ENCODE data around the gene EML6.

EML6 gene

DNA sequence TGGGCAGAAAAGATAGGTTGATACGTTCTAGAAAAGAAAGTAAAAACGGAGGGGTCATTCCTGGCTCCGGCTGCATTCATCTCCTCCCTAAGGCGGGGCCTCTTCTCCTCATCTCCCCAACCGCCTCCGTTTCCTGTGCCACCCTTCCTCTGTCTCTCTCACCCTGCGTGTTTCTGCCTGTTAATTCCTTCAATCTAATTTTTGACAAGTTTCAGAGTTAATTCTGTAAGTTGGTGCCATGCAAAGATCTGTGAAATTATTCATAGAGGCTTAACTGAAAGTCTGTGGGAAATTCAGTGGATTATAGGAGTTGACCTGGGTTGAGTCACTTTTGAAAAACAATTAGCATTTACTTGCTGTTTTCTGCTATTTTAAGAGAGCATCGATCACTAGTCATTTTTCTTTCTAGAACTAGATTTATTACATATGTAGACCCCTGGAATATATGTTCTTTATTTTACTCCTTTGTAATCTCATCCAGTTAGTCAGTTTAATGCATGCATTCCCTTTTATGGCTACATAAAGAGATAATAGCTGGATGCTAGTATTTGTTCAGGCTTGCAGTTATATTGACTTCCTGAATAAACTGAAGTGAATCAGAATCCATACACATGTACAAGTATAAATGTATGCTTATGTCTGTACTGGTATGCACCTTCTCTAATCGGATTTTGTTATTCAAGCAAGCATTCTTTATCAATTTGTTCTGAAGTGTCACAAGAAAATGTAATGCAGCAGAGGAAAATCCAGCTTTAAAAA, 91.1 kb downstream of the EML6 start:
- Histone ChIP-seq H3K18ac (ENCODE audit: low read length) (no peak overlapping the region), H3K4me1 (ENCODE audit: control insufficient read depth in 2 of 2, insufficient read depth in 1 of 2, low read depth in 1 of 2, low read length in 2 of 2) (peaks cover 0 to 20% of the 10 kb centered on the region in 2 donors), H3K79me1 (ENCODE audit: low read depth, low read length) (no peaks in the 10 kb centered on the region), H3K23ac (ENCODE audit: low read depth, low read length, poor library complexity) (no peak overlapping the region), H3K27me3 (ENCODE audit: control insufficient read depth in 3 of 3, insufficient read depth in 3 of 3, low read depth in 1 of 3, low read length in 3 of 3) (no peaks in the 10 kb centered on the region), H3K9me3 (replicated peaks in 1 of 2; ENCODE audit: control insufficient read depth in 2 of 2, insufficient read depth in 1 of 2, low read depth in 1 of 2, low read length in 2 of 2) (no peaks in the 10 kb centered on the region), H3K27ac (replicated peaks; ENCODE audit: low read length) (no peak overlapping the region), H3K4me3 (ENCODE audit: low read length in 2 of 2) (no peak overlapping the region), H2BK5ac (ENCODE audit: low read length) (no peak overlapping the region), H4K8ac (ENCODE audit: low read depth, low read length) (no peak overlapping the region), H3K4me2 (ENCODE audit: insufficient read depth, low read length, poor library complexity, severe bottlenecking) (no peak overlapping the region), H3K4ac (ENCODE audit: low read length) (no peak overlapping the region), H2AK5ac (ENCODE audit: low read depth, low read length) (no peak overlapping the region), H2BK15ac (ENCODE audit: low read length) (no peak overlapping the region), H4K91ac (ENCODE audit: low read depth, low read length, poor library complexity) (no peak overlapping the region), H2BK12ac (ENCODE audit: low read length) (no peak overlapping the region), H3K9ac (ENCODE audit: low read depth, low read length, poor library complexity) (no peak overlapping the region), H3K36me3 (replicated peaks in 1 of 2; ENCODE audit: control insufficient read depth in 2 of 2, insufficient read depth in 2 of 2, low read length in 2 of 2) (no peaks in the 10 kb centered on the region), H3K14ac (ENCODE audit: low read length) (no peak overlapping the region), H2BK120ac (ENCODE audit: low read depth, low read length) (no peak overlapping the region), H2AFZ (ENCODE audit: low read length) (peak overlapping the region; percentile 46)
- no peak for DNase-seq (ENCODE audit: low spot score)
- no CpG with 5 or more reads among the region's 9 CpGs for WGBS, 2 donors (ENCODE audit: extremely low coverage in 2 of 2, insufficient read length in 2 of 2, insufficient replicate concordance in 1 of 2)

DNA sequence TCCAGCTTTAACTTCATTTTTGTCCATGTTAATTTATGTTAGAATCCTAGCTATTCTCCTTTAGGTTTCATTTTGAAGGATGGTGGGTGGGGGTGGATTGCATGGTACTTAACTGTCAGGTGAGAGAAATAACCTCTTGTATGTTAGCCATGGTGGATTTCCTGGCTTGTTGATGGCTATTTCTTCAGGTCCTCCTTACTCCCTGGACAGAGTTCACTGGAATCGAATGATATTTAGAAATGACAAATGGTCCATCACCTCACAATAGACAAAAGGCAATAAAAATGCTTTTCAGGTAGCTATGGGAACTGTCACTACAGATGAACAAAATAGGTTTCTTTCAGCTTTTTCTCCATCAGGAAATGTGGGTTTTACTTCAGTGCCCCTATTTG, 91.7 kb downstream of the EML6 start:
- H3K23ac ChIP-seq (ENCODE audit: low read depth, low read length, poor library complexity): no peak overlapping the region
- no peak overlapping the region for H4K8ac ChIP-seq (ENCODE audit: low read depth, low read length)
- H3K4me1 ChIP-seq (ENCODE audit: control insufficient read depth in 2 of 2, insufficient read depth in 1 of 2, low read depth in 1 of 2, low read length in 2 of 2): peaks cover 0 to 20% of the 10 kb centered on the region in 2 donors
- WGBS, 2 donors (ENCODE audit: extremely low coverage in 2 of 2, insufficient read length in 2 of 2, insufficient replicate concordance in 1 of 2): no CpG with 5 or more reads among the region's 1 CpG
- H2BK12ac ChIP-seq (ENCODE audit: low read length): no peak overlapping the region
- H3K27ac ChIP-seq (replicated peaks; ENCODE audit: low read length): no peak overlapping the region
- H2BK5ac ChIP-seq (ENCODE audit: low read length): no peak overlapping the region
- H3K14ac ChIP-seq (ENCODE audit: low read length): no peak overlapping the region
- peak overlapping the region in 1 of 2 donors; percentile 7 for H3K4me3 ChIP-seq (ENCODE audit: low read length in 2 of 2)
- no peak overlapping the region for H3K18ac ChIP-seq (ENCODE audit: low read length)
- no peak overlapping the region for H4K91ac ChIP-seq (ENCODE audit: low read depth, low read length, poor library complexity)
- no peak overlapping the region for H2AK5ac ChIP-seq (ENCODE audit: low read depth, low read length)
- H3K4ac ChIP-seq (ENCODE audit: low read length): no peak overlapping the region
- no peak overlapping the region for H2BK15ac ChIP-seq (ENCODE audit: low read length)
- no peak for DNase-seq (ENCODE audit: low spot score)
- no peaks in the 10 kb centered on the region for H3K9me3 ChIP-seq (replicated peaks in 1 of 2; ENCODE audit: control insufficient read depth in 2 of 2, insufficient read depth in 1 of 2, low read depth in 1 of 2, low read length in 2 of 2)
- no peaks in the 10 kb centered on the region for H3K79me1 ChIP-seq (ENCODE audit: low read depth, low read length)
- H2BK120ac ChIP-seq (ENCODE audit: low read depth, low read length): no peak overlapping the region
- peak overlapping the region; percentile 46 for H2AFZ ChIP-seq (ENCODE audit: low read length)
- H3K27me3 ChIP-seq (ENCODE audit: control insufficient read depth in 3 of 3, insufficient read depth in 3 of 3, low read depth in 1 of 3, low read length in 3 of 3): no peaks in the 10 kb centered on the region
- no peak overlapping the region for H3K4me2 ChIP-seq (ENCODE audit: insufficient read depth, low read length, poor library complexity, severe bottlenecking)
- no peaks in the 10 kb centered on the region for H3K36me3 ChIP-seq (replicated peaks in 1 of 2; ENCODE audit: control insufficient read depth in 2 of 2, insufficient read depth in 2 of 2, low read length in 2 of 2)
- H3K9ac ChIP-seq (ENCODE audit: low read depth, low read length, poor library complexity): no peak overlapping the region

DNA sequence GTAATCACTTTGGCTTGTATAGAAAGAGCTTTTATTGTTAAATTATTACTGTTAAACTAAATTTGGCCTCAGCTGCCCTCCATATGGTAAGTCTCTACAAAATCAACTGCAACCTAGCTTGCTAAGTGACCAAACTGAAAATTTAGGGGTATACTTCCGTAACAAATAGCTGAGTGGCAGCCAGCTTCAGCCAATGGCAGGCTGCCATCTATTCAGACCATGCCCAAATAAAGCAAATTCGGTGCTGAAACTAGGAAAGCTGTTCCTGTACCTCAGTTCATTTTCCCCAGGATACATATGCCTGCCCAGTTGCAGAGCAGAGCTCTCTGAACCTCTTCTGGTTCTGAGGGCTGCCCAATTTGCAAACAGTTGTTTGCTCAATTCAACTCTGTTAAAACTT, 94.8 kb downstream of the EML6 start:
- no peaks in the 10 kb centered on the region for H3K36me3 ChIP-seq (replicated peaks in 1 of 2; ENCODE audit: control insufficient read depth in 2 of 2, insufficient read depth in 2 of 2, low read length in 2 of 2)
- no peak overlapping the region for H4K8ac ChIP-seq (ENCODE audit: low read depth, low read length)
- no peak overlapping the region for H3K23ac ChIP-seq (ENCODE audit: low read depth, low read length, poor library complexity)
- no peak overlapping the region for H4K91ac ChIP-seq (ENCODE audit: low read depth, low read length, poor library complexity)
- no peak overlapping the region for H2BK15ac ChIP-seq (ENCODE audit: low read length)
- H3K27me3 ChIP-seq (ENCODE audit: control insufficient read depth in 3 of 3, insufficient read depth in 3 of 3, low read depth in 1 of 3, low read length in 3 of 3): no peaks in the 10 kb centered on the region
- H2BK120ac ChIP-seq (ENCODE audit: low read depth, low read length): no peak overlapping the region
- no peak overlapping the region for H3K27ac ChIP-seq (replicated peaks; ENCODE audit: low read length)
- H3K4me3 ChIP-seq (ENCODE audit: low read length in 2 of 2): no peak overlapping the region
- no CpG with 5 or more reads among the region's 2 CpGs for WGBS, 2 donors (ENCODE audit: extremely low coverage in 2 of 2, insufficient read length in 2 of 2, insufficient replicate concordance in 1 of 2)
- no peak overlapping the region for H3K4ac ChIP-seq (ENCODE audit: low read length)
- H3K79me1 ChIP-seq (ENCODE audit: low read depth, low read length): no peaks in the 10 kb centered on the region
- H2BK5ac ChIP-seq (ENCODE audit: low read length): no peak overlapping the region
- no peak overlapping the region for H3K18ac ChIP-seq (ENCODE audit: low read length)
- H3K9ac ChIP-seq (ENCODE audit: low read depth, low read length, poor library complexity): no peak overlapping the region
- H2AFZ ChIP-seq (ENCODE audit: low read length): no peak overlapping the region
- no peak overlapping the region for H3K14ac ChIP-seq (ENCODE audit: low read length)
- DNase-seq (ENCODE audit: low spot score): no peak
- H3K4me1 ChIP-seq (ENCODE audit: control insufficient read depth in 2 of 2, insufficient read depth in 1 of 2, low read depth in 1 of 2, low read length in 2 of 2): peaks cover 0 to 20% of the 10 kb centered on the region in 2 donors
- no peak overlapping the region for H2BK12ac ChIP-seq (ENCODE audit: low read length)
- H3K9me3 ChIP-seq (replicated peaks in 1 of 2; ENCODE audit: control insufficient read depth in 2 of 2, insufficient read depth in 1 of 2, low read depth in 1 of 2, low read length in 2 of 2): no peaks in the 10 kb centered on the region
- no peak overlapping the region for H3K4me2 ChIP-seq (ENCODE audit: insufficient read depth, low read length, poor library complexity, severe bottlenecking)
- H2AK5ac ChIP-seq (ENCODE audit: low read depth, low read length): no peak overlapping the region

DNA sequence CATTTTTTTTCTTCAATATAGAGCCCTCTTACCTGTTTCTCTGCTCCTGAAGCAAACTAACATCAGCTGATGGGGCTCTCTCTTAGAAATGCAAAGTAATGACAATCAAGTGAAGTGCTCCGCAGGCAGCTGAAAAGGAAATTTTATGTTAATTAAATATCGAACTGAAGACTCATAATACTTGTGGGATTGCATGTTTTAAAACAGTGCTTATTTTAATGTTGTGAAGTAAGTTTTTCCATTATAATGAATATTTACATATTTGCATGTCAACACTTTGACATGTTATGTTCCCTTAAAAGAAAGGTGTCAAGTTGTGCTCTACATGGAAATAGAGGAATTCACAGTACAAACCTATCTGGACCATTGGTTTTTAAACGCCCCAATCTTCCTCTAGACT, 97.1 kb downstream of the EML6 start:
- Histone ChIP-seq H4K91ac (ENCODE audit: low read depth, low read length, poor library complexity) (no peak overlapping the region), H3K23ac (ENCODE audit: low read depth, low read length, poor library complexity) (no peak overlapping the region)
- no CpG with 5 or more reads among the region's 3 CpGs for WGBS, 2 donors (ENCODE audit: extremely low coverage in 2 of 2, insufficient read length in 2 of 2, insufficient replicate concordance in 1 of 2)

More for the DNA sequence above, 97.1 kb downstream of the EML6 start:
- Histone ChIP-seq H3K27me3 (ENCODE audit: control insufficient read depth in 3 of 3, insufficient read depth in 3 of 3, low read depth in 1 of 3, low read length in 3 of 3) (no peaks in the 10 kb centered on the region), H4K8ac (ENCODE audit: low read depth, low read length) (no peak overlapping the region), H2AK5ac (ENCODE audit: low read depth, low read length) (no peak overlapping the region), H2AFZ (ENCODE audit: low read length) (no peak overlapping the region), H2BK15ac (ENCODE audit: low read length) (no peak overlapping the region), H2BK120ac (ENCODE audit: low read depth, low read length) (no peak overlapping the region), H3K4me3 (ENCODE audit: low read length in 2 of 2) (no peak overlapping the region), H3K36me3 (replicated peaks in 1 of 2; ENCODE audit: control insufficient read depth in 2 of 2, insufficient read depth in 2 of 2, low read length in 2 of 2) (no peaks in the 10 kb centered on the region), H3K4me1 (ENCODE audit: control insufficient read depth in 2 of 2, insufficient read depth in 1 of 2, low read depth in 1 of 2, low read length in 2 of 2) (peaks cover 0 to 5% of the 10 kb centered on the region in 2 donors), H3K4me2 (ENCODE audit: insufficient read depth, low read length, poor library complexity, severe bottlenecking) (no peak overlapping the region), H3K9me3 (replicated peaks in 1 of 2; ENCODE audit: control insufficient read depth in 2 of 2, insufficient read depth in 1 of 2, low read depth in 1 of 2, low read length in 2 of 2) (no peaks in the 10 kb centered on the region), H3K14ac (ENCODE audit: low read length) (no peak overlapping the region), H3K27ac (replicated peaks; ENCODE audit: low read length) (no peak overlapping the region), H3K4ac (ENCODE audit: low read length) (no peak overlapping the region), H2BK5ac (ENCODE audit: low read length) (no peak overlapping the region), H3K79me1 (ENCODE audit: low read depth, low read length) (no peaks in the 10 kb centered on the region), H3K18ac (ENCODE audit: low read length) (no peak overlapping the region), H2BK12ac (ENCODE audit: low read length) (no peak overlapping the region), H3K9ac (ENCODE audit: low read depth, low read length, poor library complexity) (no peak overlapping the region)
- DNase-seq (ENCODE audit: low spot score): no peak

All from neuronal stem cell (in vitro differentiated cells).